B cell (primary cell): Measurements from ENCODE around the gene ESD.

Experiments used
- EZH2 ChIP-seq: IDR thresholded peaks from 2 replicates; pipeline ENCODE4 v1.6.1; 2012; ENCODE audit warnings: borderline replicate concordance, low read depth, mild to moderate bottlenecking, moderate library complexity, low read length; ENCODE audit not compliant: insufficient read depth, poor library complexity, severe bottlenecking
- TF ChIP-seq, protein P1 (sequence below): fragments of 200-600 bp; IDR thresholded peaks from one replicate; pipeline ENCODE4 v1.8.0; 2022; ENCODE audit warnings: antibody characterized with exemption, mild to moderate bottlenecking

- TF ChIP-seq, protein P1, sequence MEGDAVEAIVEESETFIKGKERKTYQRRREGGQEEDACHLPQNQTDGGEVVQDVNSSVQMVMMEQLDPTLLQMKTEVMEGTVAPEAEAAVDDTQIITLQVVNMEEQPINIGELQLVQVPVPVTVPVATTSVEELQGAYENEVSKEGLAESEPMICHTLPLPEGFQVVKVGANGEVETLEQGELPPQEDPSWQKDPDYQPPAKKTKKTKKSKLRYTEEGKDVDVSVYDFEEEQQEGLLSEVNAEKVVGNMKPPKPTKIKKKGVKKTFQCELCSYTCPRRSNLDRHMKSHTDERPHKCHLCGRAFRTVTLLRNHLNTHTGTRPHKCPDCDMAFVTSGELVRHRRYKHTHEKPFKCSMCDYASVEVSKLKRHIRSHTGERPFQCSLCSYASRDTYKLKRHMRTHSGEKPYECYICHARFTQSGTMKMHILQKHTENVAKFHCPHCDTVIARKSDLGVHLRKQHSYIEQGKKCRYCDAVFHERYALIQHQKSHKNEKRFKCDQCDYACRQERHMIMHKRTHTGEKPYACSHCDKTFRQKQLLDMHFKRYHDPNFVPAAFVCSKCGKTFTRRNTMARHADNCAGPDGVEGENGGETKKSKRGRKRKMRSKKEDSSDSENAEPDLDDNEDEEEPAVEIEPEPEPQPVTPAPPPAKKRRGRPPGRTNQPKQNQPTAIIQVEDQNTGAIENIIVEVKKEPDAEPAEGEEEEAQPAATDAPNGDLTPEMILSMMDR, result no peak
- TF ChIP-seq EZH2, result no peak
Observed at GRCh38 chr13:46799139-46799538, 2.2 kb upstream of the ESD start.
